HG02610 (cell line): ENCODE results near the gene RSL1D1.
A peak's percentile ranks its signal among the peaks of the same experiment; 100 is the strongest.
"Not testable (repeated sequence)": the region's sequence is repeated elsewhere in the genome, so short reads cannot be mapped to it uniquely, and the experiment has no call there.

Source experiments
- ATAC-seq: cut with Tn5 transposase; IDR thresholded peaks from one replicate; pipeline ENCODE4 v1.9.1; 2021; ENCODE audit warnings: mild to moderate bottlenecking, moderate library complexity; ENCODE audit not compliant: unreplicated experiment

RSL1D1 gene

DNA sequence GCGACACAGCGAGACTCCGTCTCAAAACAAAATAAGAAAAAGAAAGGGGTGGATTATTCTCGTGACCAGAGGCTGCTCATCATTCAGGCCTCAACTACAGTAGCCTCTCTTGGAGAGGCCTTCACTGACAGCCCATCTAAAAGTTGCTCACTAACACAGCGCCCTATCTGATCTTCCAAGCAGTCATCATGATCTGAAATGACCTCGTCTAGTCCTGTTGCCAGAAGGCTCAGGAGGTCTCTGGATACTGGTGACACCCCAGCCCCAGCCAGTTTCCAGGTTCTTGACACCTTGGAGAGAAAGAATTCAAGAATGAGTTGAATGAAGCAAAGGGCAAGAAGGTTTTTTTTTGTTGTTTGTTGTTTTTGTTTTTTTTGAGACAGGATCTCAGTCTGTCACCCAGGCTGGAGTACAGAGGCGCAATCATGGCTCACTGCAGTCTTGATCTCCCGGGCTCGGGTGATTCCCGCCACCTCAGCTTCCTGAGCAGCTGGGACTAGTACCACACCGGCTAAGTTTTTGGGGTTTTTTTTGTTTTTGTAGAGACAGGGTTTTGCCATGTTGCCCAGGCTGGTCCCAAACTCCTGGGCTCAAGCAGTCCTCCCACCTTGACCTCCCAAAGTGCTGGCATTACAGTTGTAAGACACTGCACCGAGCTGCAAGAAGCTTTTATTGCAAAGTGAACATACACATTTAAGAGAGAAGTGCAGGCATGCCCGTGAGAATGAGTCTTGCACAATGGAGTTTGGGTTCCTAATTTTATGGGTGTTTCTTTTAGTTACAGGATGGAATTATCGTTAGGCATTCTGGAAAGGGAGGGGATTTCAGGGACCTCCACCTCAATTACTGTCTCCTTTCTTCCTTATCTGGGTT lies 51.6 kb downstream of the RSL1D1 start:
- ATAC-seq = no peak

DNA sequence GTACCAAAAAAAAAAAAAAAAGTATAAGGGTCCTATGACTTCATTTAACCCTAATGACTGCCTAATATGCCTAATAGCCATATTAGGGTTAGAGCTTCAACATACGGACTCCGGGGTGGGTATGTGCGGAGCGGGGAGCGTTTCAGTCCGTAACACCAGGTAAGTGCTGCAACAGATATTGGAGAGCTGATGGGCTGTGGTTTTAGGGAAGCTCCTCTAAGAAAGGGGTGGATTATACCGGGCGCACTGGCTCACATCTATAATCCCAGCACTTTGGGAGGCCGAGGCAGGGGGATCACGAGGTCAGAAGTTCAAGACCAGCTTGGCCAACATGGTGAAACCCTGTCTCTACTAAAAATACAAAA lies 52.3 kb downstream of the RSL1D1 start:
- ATAC-seq = no peak

DNA sequence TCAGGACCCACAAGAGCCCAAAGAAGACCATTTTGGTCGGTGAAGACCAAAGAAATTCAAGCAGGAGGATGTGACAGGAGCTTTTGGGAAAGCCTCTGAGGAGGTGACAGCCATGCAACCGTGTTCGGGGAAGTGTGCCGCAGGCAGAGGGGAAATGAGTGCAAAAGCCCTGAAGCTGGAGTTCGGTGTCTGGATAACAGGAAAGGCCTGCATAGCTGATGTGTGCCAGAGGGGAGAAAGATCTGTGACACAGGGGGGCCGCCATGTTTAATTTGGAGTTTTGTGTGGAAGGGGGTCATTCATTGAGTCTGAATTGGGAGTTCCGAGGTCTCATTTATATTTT lies 53.4 kb downstream of the RSL1D1 start:
- ATAC-seq = no peak

DNA sequence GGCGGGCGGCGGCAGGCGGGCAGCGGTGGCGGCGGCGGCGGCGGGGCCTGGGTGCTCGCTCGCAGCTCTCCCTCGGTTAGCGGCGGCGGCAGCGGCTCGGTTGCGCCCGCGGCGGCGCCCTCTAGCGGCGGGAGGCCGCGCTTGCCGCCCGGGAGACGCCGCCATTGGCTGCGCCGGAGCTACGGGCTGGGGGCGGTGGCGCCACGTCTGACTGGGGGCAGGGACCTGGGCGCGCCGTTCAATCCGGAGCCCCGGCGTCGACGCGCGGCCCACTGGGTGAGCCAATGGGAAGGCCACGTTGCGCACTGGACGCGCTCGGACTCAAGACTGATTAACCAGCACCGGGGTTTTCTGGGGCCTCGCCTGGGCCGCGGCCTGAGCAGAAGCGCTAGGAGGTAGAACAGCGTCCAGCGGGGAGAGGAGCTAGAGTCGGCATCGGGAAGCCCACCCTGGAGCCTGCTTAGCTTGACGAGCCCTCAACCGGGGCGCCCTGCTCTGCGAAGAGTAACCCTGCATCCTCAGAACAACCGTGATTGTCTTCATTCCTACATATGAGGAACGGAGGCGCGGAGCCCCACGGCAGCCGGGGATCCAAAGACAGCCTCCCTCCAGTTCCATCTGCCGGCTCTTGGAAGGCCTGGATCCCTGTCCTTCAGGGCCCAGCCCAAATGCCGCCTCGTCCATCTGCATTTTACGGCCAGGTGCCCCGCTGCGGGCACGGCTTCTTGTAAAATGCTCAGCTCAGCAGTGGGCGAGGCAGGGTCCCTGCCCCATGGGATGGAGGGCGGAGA lies 54.0 kb downstream of the RSL1D1 start, which contains the start of gene ZC3H7A:
Gene ZC3H7A, minus strand, starts transcription at position 93 of the 791 bp plus-strand sequence. CDS start 14,904 bp downstream, outside the sequence.
- ATAC-seq = peak; percentile 91

DNA sequence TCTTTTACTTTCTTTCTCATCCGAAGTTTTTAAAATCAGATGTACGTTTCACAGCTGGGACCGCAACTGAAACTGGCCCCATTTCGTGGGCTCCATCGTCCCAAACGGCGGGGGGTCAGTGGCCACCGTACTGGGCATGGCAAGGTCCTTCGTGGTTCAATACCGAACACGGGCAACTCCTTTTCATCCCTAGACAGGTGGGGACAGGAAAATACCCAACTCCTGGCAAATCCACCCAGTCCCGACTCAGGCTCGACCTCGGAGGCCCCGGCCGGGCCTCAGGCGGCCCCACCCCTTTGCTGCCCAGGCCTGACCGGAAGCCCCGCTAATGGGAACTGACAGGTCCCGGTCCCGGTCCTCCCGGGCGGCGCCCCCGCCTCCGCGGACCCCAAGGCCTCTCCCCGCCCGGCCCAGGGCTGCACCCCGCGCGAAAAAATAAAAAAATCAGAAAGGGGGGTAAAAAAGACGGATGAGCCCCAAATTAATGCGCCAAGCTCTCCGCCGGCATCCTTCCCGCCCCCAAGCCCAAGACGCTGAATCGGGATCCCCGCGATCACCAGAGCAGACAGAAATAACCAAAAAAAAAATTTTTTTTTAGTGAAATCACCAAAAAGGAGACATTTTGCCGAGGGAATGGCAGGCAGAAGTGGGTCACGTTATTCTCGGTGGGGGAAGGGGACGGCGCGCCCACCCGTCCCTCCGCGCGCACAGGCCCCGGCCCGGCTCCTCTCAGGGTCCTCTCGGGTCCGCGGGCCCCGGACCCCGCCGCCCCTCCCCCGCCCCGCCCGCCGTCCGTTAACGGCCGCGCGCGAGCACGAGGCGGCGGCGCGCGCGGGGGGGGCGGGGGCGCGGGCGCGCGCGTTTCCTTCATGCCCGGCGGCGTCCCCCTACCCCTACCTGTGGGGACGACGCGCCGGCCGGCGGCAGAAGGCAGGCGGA lies 54.8 kb downstream of the RSL1D1 start:
- ATAC-seq = no peak

DNA sequence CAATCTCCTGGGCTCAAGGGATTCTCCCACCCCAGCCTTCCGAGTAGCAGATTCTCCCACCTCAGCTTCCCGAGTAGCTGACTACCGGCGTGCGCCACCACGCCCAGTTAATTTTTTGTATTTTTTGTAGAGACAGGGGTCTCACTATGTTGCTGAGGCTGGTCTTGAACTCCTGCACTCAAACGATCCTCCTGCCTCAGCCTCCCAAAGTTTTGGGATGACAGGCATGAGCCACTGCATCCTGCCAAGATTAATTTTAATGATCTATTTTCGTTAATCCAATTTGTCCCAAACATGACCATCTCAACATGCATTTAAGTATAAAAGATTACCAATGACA lies 55.5 kb downstream of the RSL1D1 start:
- no peak for ATAC-seq

DNA sequence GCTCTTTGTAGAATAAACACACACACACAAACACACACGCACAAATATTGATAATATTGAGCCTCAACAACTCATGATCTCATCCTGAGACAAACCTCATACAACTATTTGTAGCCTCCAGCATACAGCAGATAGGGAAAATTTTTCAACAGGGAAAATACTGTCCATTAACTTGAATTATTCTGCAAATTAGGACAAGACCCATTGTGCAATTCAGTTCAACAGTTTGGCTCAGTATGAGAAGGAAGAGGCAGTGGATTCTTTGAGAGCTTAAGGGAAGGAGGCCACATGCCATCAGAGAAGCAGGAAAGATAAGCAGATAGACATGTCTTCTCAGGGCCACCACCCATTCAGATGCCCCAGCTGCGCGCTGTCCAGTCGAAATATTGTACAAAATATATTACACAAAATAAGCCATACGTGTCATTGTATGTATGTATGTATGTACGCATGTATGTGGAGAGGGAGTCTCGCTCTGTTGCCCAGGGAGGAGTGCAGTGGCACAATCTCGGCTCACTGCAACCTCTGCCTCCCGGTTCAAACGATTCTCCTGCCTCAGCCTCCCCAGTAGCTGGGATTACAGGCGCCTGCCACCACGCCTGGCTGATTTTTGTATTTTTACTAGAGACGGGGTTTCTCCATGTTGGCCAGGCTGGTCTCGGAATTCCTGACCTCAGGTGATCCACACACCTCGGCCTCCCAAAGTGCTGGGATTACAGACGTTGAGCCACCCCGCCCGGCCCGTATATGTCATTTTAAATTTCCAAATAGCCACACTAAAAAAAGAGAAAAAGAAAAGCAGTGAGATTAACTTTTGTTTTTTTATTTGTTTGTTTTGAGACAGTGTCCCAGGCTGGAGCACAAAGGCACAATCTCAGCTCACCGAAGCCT lies 56.1 kb downstream of the RSL1D1 start:
- ATAC-seq = no peak

DNA sequence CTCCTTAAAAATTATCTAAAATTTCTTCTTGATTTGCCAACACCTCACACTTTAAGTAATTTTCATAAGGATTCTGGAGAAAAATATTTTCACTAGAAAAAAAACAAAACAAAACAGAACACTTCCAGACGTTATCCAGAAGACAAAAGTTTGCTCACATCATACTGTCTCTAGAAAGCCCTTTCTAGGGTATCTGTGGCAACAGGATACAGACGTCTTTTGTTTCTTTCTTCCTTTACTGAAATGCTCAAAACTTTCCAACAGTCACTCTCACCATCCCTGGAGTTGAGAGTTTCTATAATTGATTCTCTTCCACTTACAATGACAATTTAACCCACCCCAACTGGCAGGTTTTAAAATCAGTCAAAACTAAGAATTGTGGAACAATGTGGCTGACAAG lies 56.9 kb downstream of the RSL1D1 start:
- no peak for ATAC-seq

DNA sequence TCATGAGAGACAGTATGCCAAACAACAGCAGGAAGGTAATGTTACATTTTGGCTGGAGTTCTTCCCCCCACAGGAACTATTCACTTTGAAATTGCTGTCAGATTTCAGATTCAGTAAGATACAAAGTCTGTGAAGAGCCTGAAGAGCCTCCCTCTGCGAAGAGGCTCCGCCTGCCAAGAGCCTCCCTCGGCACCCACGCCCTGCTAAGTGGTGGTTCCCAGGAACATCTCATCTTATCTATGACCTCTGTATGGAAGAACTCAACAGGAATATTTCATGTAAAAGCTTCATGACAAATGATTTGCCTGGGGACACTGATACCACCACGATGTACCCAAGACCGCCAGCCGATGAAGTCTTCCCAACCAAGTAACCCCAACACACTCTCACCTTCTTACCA lies 57.5 kb downstream of the RSL1D1 start:
- no peak for ATAC-seq

DNA sequence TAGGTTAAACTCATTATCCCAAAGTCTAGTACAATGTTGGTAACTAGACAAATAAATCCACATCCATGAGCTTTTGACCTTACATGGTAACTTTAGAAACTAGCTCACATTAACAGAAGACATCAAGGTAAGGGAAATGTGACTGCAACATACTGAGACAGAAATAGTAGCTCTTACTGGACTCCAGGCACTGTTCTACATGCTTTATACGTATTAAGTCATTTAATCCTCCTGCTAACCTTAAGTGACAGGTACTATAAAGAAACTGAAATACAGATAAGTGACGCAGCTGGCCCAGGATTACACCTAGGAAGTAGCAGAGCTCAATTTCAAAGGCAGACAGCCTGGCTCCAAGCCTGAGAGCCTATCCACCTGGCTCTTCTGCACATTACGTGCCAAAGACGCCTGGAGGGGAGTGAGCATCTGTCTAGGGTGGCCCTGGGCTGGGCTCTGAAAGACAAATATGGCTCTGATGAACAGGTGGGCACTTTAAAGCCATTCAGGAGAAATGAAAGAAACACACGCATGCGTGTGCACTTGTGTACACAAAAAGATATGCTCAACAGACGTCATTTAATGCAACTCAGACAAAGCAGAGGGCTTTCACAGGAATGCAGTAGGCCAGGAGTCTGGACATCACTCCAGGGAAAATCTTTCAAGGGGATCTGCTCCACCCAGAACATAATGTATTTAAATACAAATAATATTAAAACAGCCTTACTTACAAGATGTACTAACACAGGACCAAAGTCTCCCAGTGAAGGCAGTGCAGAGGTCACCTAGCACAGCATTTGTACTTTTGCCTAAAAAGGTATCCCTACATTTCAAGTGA lies 58.7 kb downstream of the RSL1D1 start:
- ATAC-seq = no peak

DNA sequence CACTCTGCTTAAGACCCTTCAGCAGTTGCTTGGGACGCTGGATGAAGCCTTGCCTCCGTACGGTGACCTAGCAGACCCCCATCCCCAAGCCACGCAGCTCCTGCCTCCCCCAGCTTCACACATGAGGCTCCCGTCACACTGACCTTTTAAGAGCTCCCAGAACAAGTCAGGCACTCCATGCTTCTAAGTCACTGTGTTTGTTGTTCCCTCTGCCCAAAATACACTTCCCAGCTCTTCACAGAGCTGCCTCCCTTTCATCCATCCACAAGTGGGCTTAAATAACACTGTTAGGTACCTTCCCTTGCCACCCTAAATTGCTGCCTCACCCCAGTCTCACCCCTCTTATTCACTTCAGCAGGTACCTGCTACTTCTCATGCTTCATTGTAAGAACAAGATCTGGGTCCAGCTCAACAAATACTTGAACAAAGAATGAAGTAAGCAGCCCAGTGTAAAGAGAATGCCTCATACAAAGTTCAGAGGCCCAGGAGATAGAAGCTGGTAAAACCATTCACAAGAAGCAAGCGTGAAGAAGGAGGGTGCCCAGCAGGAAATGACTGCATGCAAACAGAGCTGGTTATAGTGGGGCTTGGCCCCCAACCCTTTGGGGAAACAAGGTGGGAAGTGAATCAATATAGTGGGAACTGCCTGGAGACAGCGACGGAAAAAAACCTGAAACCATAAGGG lies 60.1 kb downstream of the RSL1D1 start:
- no peak for ATAC-seq

DNA sequence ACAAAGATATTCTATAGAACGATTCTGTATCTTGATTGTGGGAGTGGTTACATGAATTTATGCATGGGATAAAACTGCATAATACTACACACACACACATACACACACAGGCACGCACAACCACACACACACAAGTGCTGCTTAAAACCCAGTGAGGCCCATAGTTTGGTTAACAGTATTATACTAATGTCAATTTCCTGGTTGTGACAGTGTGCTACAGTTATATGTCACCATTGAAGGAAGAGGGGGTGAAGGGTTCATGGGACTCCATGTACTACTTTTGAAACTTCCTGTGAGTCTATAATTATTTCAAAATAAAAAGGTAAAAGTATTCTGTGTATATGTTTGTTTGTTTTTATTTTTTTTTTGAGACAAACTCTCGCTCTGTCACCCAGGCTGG lies 62.4 kb downstream of the RSL1D1 start:
- no peak for ATAC-seq

DNA sequence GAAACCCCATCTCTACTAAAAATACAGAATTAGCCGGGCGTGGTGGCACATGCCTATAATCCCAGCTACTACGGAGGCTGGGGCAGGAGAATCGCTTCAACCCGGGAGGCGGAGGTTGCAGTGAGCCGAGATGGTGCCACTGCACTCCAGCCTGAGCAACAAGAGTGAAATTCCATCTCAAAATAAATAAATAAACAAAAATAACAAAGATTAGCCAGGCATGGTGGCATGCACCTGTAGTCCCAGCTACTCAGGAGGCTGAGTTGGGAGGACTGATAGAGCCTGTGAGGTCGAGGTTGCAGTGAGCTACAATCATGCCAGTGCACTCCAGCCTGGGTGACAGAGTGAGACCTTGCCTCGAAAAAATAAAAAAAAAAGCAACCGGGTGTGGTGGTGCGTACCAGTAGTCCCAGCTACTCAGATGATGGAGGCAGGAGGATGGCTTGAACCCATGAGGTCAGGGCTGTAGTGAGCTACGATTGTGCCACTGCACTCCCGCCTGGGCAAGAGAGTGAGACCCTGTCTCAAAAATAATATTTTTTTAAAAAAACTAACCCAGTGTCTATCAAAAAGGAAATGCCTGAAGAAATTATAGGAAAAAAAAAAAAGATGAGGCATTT lies 66.3 kb downstream of the RSL1D1 start:
- not testable (repeated sequence) for ATAC-seq

DNA sequence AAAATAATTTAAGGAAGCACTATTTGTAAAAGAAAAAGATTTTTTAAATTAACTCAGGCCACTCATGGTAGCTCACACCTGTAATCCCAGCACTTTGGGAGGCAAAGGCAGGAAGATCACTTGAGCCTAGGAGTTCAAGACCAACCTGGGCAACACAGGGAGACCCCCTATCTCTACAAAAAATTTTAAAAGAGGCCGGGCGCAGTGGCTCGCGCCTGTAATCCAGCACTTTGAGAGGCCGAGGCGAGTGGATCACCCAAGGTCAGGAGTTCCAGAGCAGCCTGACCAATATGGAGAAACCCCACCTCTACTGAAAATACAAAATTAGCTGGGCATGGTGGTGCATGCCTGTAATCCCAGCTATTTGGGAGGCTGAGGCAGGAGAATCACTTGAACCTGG lies 67.0 kb downstream of the RSL1D1 start:
- not testable (repeated sequence) for ATAC-seq

DNA sequence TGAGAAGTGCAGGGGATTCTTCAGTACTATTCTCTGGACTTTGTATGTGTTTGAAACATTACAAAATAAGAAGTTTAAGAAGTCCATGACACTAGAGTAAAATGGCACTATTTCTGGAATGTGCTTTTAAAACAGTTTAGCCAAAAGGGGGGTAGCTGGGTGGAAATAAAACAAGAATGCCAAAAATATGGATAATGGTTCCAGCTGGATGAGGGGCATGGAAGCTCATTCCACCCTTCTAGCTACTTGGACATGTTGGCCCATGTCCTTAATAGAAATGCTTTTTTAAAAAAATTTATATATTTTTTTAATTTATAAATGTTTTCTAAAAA lies 67.3 kb downstream of the RSL1D1 start:
- no peak for ATAC-seq
